Stimulated activated CD4-positive, alpha-beta T cell treated with anti-CD3 and anti-CD28 coated beads, Interleukin-12 subunit alpha, Interleukin-12 subunit beta, amount 100 ng/mL, for 24 hours (primary cell): ENCODE results near the gene CT45A9.
"Not testable (repeated sequence)": the region's sequence is repeated elsewhere in the genome, so short reads cannot be mapped to it uniquely, and the experiment has no call there.

Experiments used
- DNase-seq, 2 experiments: peaks; one replicate each; pipeline ENCODE4 v3.0.0-alpha.2; 2020; ENCODE audit warnings: low read depth in 2 of 2

The CT45A9 gene, protein sequence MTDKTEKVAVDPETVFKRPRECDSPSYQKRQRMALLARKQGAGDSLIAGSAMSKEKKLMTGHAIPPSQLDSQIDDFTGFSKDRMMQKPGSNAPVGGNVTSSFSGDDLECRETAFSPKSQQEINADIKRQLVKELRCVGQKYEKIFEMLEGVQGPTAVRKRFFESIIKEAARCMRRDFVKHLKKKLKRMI

DNA sequence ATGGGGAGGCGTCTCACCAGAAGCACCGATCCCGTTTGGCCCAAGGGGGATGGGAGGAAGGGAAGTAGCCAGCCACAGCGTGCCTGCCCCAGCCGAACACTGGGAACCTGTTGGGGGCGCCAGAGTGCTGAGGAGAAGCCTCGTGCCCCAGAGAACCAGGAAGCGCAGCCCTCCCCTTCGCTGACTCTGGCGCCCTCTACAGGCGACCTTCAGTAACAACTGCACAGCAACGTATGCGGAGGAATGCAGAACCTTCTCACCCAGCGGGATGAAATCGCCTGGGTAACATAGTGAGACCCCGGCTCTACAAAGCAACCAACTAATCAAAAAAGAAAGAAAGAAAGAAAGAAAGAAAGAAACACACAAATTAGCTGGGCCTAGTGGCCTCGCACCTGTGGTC, at the start of gene CT45A9:
Gene CT45A9 (minus strand): TSS at position 101 of the 400 bp plus-strand sequence. CDS start 3,751 bp downstream, outside the sequence.
- not testable (repeated sequence) for DNase-seq

DNA sequence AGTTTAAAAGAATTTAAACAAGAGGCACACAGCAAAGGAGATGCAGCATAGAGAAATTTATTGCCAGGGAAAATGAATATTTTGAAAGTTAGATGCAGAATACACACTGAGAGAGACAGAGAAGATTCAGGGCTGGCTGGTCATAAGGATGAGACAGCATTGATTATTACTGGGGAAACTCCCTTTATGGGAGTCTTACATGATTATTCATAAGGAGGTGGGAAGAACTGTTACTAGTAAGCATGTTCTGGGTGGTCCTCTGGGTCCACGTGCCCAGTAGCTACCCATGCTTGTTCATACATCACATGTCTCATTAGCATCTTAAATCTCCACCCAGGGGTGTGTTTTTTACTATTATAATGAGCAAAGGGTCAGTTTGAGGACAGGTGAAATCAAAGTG, 48.9 kb upstream of the CT45A9 start:
- not testable (repeated sequence) for DNase-seq

DNA sequence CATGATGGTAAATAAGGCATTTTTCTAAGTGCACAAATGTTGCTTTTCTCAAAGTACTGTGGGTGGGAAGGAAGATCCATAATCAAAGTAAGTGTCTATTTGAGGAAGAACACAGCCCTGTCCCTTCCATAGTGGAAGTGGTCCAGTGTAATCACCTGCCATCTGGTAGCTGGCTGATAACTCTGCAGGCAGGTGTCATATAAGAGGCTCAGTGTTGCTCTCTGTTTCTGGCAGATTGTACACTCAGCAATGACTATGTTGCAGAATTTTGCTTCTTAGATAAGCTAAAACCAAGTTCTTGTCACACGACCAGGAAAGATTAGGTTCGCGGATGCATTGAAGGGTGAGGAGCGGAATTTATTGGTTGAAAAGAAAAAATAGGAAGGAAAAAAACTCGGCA, 42.8 kb upstream of the CT45A9 start:
- no peak for DNase-seq

DNA sequence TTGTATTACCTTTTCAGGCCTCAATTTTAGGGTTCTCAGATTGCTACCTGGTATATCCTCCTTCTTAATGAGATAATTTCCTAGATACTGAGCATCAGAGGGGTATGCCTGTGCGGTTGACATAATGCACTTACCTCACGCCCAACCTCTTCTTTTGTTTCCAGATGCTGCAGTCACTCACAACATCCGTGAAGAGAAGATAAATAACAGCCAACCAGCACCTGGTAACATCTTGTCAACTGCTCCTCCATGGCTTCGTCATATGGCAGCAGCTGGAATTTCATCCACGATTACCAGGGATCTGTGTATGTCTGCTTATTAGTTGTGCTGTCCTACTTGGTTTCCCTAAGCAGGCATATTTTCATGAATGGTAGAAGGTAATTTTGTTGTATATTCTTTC, 38.6 kb upstream of the CT45A9 start:
- no peak for DNase-seq

DNA sequence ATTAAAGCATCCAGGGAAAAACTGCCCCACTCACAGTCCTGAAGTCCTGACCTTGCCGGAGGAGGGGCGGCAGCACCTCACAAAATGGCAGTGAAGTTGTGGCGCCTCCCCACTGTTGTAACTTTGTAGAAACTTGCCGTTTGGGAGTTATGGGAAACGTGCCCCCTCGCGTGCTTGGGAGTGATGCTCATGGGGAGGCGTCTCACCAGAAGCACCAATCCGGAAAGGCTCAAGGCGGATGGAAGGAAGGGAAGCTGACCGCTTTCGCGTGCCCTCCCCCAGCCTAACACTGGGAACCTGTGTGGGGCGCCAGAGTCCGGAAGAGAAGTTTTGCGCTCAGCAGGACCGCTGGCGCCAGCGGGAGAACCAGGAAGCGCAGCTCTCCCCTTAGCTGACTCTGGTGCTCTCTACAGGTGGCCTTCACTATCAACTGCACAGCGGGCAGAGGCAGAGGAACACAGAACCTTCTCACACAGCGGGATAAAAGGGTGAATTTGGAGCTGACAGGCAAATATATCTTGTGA, 21.7 kb upstream of the CT45A9 start, which contains the start of the genes CT45A10 and SAGE1:
Gene CT45A10 (minus strand): TSS at position 151 of the 524 bp plus-strand sequence. CDS start 8,100 bp downstream, outside the sequence.
Gene SAGE1 (plus strand): TSS at position 423 of the 524 bp plus-strand sequence. CDS start 2,527 bp downstream, outside the sequence.
- no peak for DNase-seq

DNA sequence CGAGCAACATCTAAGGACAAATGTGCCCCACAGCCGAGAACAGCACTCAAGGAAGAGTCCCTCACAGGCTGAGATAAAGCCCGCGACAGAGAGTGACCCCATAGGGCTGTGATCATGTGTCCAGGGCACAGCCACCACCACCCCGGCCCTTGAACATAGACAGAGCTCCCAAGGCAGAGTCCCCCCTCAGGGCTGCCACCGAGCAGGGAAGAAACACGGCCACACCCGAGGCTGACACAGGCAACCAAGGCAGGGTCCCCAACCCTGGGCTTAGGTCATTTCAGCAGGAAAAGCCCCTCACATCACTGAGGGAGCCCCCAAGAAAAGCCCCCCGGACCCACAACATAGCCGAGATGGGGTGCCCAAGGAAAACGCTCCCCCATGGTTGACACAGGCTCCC, 21.2 kb upstream of the CT45A9 start:
- DNase-seq = no peak

DNA sequence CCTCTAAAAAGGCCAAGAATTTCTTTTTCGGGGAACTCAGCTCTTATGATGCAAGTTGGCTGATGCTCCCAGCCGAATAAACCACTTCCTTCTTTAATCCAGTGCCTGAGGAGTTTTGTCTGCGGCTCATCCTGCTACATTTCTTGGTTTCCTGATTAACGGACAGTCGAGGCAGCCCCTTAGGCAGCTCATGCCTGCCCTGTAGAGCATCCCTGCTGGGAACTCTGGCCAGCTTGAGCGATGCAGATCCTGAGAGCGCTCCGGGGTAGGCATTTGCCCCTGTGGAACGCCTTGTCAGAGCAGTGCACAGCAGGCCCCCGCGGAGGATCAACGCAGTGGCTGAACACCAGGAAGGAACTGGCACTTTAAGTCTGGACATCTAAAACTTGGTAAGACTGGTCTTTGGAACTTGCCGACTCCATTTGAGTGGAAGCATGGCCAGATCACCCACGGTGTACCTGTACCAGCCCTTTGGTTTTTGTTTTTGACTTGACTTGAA, 18.5 kb upstream of the CT45A9 start:
- no peak for DNase-seq

DNA sequence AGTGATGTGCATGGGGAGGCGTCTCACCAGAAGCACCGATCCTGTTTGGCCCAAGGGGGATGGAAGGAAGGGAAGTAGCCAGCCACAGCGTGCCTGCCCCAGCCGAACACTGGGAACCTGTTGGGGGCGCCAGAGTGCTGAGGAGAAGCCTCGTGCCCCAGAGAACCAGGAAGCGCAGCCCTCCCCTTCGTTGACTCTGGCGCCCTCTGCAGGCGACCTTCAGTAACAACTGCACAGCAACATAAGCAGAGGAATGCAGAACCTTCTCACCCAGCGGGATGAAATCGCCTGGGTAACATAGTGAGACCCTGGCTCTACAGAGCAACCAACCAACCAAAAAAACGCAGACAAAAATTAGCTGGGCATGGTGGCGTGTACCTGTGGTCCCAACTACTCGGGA, 17.4 kb upstream of the CT45A9 start:
- DNase-seq = peak in 1 of 2 experiments; percentile 17

DNA sequence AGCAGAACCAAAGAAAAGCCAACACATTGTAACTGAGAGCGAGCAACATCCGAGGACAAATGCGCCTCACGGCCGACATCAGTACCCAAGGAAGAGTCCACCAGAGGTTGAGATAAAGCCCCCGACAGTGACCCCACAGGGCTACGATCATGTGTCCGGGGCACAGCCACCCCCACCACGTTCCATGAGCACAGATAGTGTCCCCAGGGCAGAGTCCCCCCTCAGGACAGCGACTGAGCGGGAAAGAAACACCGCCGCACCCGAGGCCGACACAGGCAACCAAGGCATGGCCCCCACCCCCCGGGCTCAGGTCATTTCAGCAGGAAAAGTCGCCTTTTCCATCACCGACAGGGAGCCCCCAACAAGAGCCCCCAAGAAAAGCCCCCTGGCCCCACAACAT, 16.6 kb upstream of the CT45A9 start:
- DNase-seq = not testable (repeated sequence)

DNA sequence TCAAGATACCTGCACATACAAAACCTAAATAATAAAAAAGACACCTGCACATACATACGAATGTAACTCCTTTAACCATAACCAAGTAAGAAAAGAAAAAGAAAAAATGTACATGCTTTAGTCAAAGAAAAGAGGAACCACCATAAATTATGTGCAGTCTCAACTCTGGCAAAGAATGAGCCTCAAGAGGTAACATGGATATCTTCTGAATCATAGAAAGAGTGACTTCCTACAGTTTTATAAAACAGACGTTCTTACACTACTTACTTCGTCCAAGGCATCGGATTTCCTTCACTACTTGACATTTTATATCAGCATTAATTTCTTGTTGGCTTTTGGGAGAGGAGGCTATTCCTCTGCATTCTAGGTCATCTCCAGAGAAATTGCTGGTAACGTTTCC, 11.1 kb upstream of the CT45A9 start:
- DNase-seq = not testable (repeated sequence)

DNA sequence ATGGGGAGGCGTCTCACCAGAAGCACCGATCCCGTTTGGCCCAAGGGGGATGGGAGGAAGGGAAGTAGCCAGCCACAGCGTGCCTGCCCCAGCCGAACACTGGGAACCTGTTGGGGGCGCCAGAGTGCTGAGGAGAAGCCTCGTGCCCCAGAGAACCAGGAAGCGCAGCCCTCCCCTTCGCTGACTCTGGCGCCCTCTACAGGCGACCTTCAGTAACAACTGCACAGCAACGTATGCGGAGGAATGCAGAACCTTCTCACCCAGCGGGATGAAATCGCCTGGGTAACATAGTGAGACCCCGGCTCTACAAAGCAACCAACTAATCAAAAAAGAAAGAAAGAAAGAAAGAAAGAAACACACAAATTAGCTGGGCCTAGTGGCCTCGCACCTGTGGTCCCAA, 17.2 kb downstream of the CT45A9 start, which contains the start of gene CT45A8:
Gene CT45A8 (minus strand): TSS at position 101 of the 400 bp plus-strand sequence. CDS start 3,755 bp downstream, outside the sequence.
- DNase-seq = not testable (repeated sequence)

DNA sequence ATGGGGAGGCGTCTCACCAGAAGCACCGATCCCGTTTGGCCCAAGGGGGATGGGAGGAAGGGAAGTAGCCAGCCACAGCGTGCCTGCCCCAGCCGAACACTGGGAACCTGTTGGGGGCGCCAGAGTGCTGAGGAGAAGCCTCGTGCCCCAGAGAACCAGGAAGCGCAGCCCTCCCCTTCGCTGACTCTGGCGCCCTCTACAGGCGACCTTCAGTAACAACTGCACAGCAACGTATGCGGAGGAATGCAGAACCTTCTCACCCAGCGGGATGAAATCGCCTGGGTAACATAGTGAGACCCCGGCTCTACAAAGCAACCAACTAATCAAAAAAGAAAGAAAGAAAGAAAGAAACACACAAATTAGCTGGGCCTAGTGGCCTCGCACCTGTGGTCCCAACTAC, 34.4 kb downstream of the CT45A9 start, which contains the start of gene CT45A7:
Gene CT45A7 (minus strand): TSS at position 101 of the 400 bp plus-strand sequence. CDS start 3,747 bp downstream, outside the sequence.
- DNase-seq = not testable (repeated sequence)

DNA sequence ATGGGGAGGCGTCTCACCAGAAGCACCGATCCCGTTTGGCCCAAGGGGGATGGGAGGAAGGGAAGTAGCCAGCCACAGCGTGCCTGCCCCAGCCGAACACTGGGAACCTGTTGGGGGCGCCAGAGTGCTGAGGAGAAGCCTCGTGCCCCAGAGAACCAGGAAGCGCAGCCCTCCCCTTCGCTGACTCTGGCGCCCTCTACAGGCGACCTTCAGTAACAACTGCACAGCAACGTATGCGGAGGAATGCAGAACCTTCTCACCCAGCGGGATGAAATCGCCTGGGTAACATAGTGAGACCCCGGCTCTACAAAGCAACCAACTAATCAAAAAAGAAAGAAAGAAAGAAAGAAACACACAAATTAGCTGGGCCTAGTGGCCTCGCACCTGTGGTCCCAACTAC, 51.7 kb downstream of the CT45A9 start, which contains the start of gene CT45A2:
Gene CT45A2 (minus strand): TSS at position 101 of the 400 bp plus-strand sequence. CDS start 3,747 bp downstream, outside the sequence.
- DNase-seq = not testable (repeated sequence)
